GM12878 (cell line): ENCODE results near the gene RAMP1. TPM values are rescaled to one million over a fixed set of nuclear protein-coding genes. Genes with fewer than 3 reads are reported as not detected.

Source experiments
- ATAC-seq: fragments of 200-7000 bp; cut with Tn5 transposase; 3 replicates; pipeline ENCODE4 v1.9.1; 2020; ENCODE audit warnings: mild to moderate bottlenecking, moderate library complexity
- BruUV-seq: library from RNA; stranded (reverse); fragments of 400-500 nt; replicated peaks from 2 replicates; lab custom pipeline; 2021; lab: Mats Ljungman, UMichigan
- CTCF ChIA-PET: fragments of 300-600 bp; sonication (Branson Sonifier 250); formaldehyde crosslinking; extraction: SDS; loops from one replicate; lab custom pipeline; 2021; ENCODE audit warnings: inconsistent platforms; lab: Yijun Ruan, JAX
- POLR2A ChIA-PET: fragments of 350-600 bp; formaldehyde crosslinking; extraction: SDS; loops from one replicate; lab custom pipeline; 2021; ENCODE audit warnings: inconsistent platforms; lab: Charles Lee
- RAD21 ChIA-PET: fragments of 300-600 bp; sonication (Branson Sonifier 250); formaldehyde crosslinking; loops from one replicate; lab custom pipeline; 2023; ENCODE audit warnings: antibody characterized with exemption; ENCODE audit not compliant: unreplicated experiment; lab: Charles Lee
- SMC1A ChIA-PET: fragments of 300-600 bp; sonication (Branson Sonifier 250); formaldehyde crosslinking; loops from one replicate; lab custom pipeline; 2023; ENCODE audit not compliant: unreplicated experiment, uncharacterized antibody; lab: Charles Lee
- DNase-seq: peaks from one replicate; pipeline ENCODE4 v3.0.0-alpha.2; 2011; ENCODE audit warnings: low read depth, low spot score
- FAIRE-seq: peaks from 3 replicates; lab custom pipeline; 2011; peaks lifted over from hg19 to GRCh38; lab: Jason Lieb, UNC
- H2AFZ ChIP-seq: 2 replicates; pipeline ENCODE4 v1.6.0; 2011; ENCODE audit warnings: low read depth, low read length, control low read depth; ENCODE audit not compliant: control insufficient read depth
- H3K27ac ChIP-seq: 2 replicates; pipeline ENCODE4 v1.5.1; 2011; ENCODE audit warnings: control low read depth; ENCODE audit not compliant: control insufficient read depth, insufficient read depth
- H3K27me3 ChIP-seq, 2 experiments: replicated peaks in 1 of 2; 2 replicates each; pipeline versions ENCODE4 v1.6.0 to v1.6.1; 2011; ENCODE audit warnings: low read length in 1 of 2; ENCODE audit not compliant: control insufficient read depth in 2 of 2, insufficient read depth in 2 of 2
- H3K36me3 ChIP-seq, 2 experiments: 2 replicates each; pipeline ENCODE4 v1.5.1; 2011; ENCODE audit warnings: low read length in 1 of 2; ENCODE audit not compliant: control insufficient read depth in 2 of 2, insufficient read depth in 2 of 2
- H3K4me1 ChIP-seq: 2 replicates; pipeline ENCODE4 v1.6.1; 2011; ENCODE audit warnings: mild to moderate bottlenecking, low read length, moderate library complexity, mixed read lengths; ENCODE audit not compliant: control insufficient read depth, insufficient read depth
- H3K4me2 ChIP-seq: 2 replicates; pipeline ENCODE4 v1.6.0; 2011; ENCODE audit warnings: control low read depth; ENCODE audit not compliant: control insufficient read depth, insufficient read depth
- H3K4me3 ChIP-seq: fragments of 200-600 bp; sonication (generic); 2 replicates; pipeline ENCODE4 v1.5.1; 2016
- H3K79me2 ChIP-seq: 2 replicates; pipeline ENCODE4 v1.6.0; 2011; ENCODE audit warnings: low read length; ENCODE audit not compliant: control insufficient read depth, insufficient read depth
- H3K9ac ChIP-seq: 2 replicates; pipeline ENCODE4 v1.8.0; 2011; ENCODE audit warnings: low read length, control low read depth, mixed read lengths; ENCODE audit not compliant: control insufficient read depth, insufficient read depth
- H3K9me3 ChIP-seq: replicated peaks from 3 replicates; pipeline ENCODE4 v1.5.1; 2011; ENCODE audit warnings: mild to moderate bottlenecking, low read length; ENCODE audit not compliant: control insufficient read depth, insufficient read depth
- H4K20me1 ChIP-seq: 2 replicates; pipeline ENCODE4 v1.6.0; 2011; ENCODE audit not compliant: control insufficient read depth, insufficient read depth
- ASH2L ChIP-seq: fragments of 300-600, 200-600 bp; sonication (generic); IDR thresholded peaks from 2 replicates; pipeline ENCODE4 v1.6.1; 2017; ENCODE audit warnings: low read depth, mild to moderate bottlenecking, borderline replicate concordance
- CHD1 ChIP-seq: IDR thresholded peaks from 2 replicates; pipeline ENCODE4 v1.6.1; 2012; ENCODE audit warnings: low read depth, low read length, improper control_type of control experiment
- CUX1 ChIP-seq: IDR thresholded peaks from 2 replicates; pipeline ENCODE4 v1.6.1; 2012; ENCODE audit warnings: improper control_type of control experiment, low read depth, low read length; ENCODE audit not compliant: insufficient replicate concordance
- E4F1 ChIP-seq: fragments of 450-650 bp; IDR thresholded peaks from 2 replicates; pipeline ENCODE4 v1.6.1; 2018; ENCODE audit warnings: borderline replicate concordance, mild to moderate bottlenecking; ENCODE audit not compliant: partially characterized antibody
- HCFC1 ChIP-seq: fragments of 150-350 bp; IDR thresholded peaks from 2 replicates; pipeline ENCODE4 v1.6.1; 2014; ENCODE audit warnings: low read length
- MYB ChIP-seq: fragments of 150-350 bp; IDR thresholded peaks from 2 replicates; pipeline ENCODE4 v1.6.1; 2014; ENCODE audit warnings: mild to moderate bottlenecking, low read depth, low read length, borderline replicate concordance
- NFIC ChIP-seq: IDR thresholded peaks from 2 replicates; pipeline ENCODE4 v1.6.1; 2012; ENCODE audit warnings: low read depth, mild to moderate bottlenecking, inconsistent platforms, low read length, moderate library complexity
- RBBP5 ChIP-seq: fragments of 200-600 bp; sonication (generic); conservative IDR thresholded peaks from 2 replicates; pipeline ENCODE4 v1.6.1; 2016
- RCOR1 ChIP-seq: conservative IDR thresholded peaks from 2 replicates; pipeline ENCODE4 v1.6.1; 2012; ENCODE audit warnings: low read depth, low read length, improper control_type of control experiment
- YBX1 ChIP-seq: fragments of 450-650 bp; IDR thresholded peaks from 2 replicates; pipeline ENCODE4 v1.6.1; 2016; ENCODE audit warnings: antibody characterized with exemption
- ZNF622 ChIP-seq: fragments of 450-650 bp; IDR thresholded peaks from 2 replicates; pipeline ENCODE4 v1.6.1; 2017; ENCODE audit warnings: mild to moderate bottlenecking, inconsistent platforms
- WGBS: methylation state at CpG from one replicate; pipeline ENCODE4 v1.1.6; 2016; ENCODE audit warnings: low lambda C conversion rate; ENCODE audit not compliant: insufficient replicate concordance, insufficient coverage; ENCODE audit errors: missing lambda C conversion rate; 5-methylcytosine and 5-hydroxymethylcytosine counted together
- in situ Hi-C: fragments of 300-500 bp; cut with MboI; formaldehyde crosslinking; loops from 9 replicates; pipeline ENCODE4 v1.14.3; 2018; ENCODE audit warnings: mixed read lengths
- intact Hi-C: fragments of 100-400 bp; cut with micrococcal nuclease; formaldehyde crosslinking; loops from one replicate; pipeline ENCODE4 v1.14.2; 2022; ENCODE audit not compliant: unreplicated experiment
- polyA plus RNA-seq, 11 experiments: library from polyadenylated mRNA; depleted of rRNA in 4 of 11; unstranded in 6 of 11; stranded (reverse) in 5 of 11; fragments of >200 nt; fragmentation: Nextera tagmentation in 4 of 11; fragmentation: Illumina TruSeq in 1 of 11; extraction: Ambion mirVana in 4 of 11; extraction: Trizol in 1 of 11; gene quantifications; 1 replicate in 1 of 11; 2 replicates in 10 of 11; pipeline versions ENCODE4 v1.2.1 to v1.2.3, GENCODE V29; 2011 to 2016; ENCODE audit warnings: inconsistent platforms in 2 of 11, missing spikeins in 2 of 11, low read depth in 1 of 11
- total RNA-seq, 4 experiments: library from RNA; depleted of rRNA in 3 of 4; stranded (reverse); fragments of >200 nt in 3 of 4; fragmentation: Illumina TruSeq in 1 of 4; extraction: Trizol in 1 of 4; gene quantifications; 2 replicates each; pipeline versions ENCODE4 v1.2.1 to v1.2.3, GENCODE V29; 2013 to 2021
- TF ChIP-seq, protein P1 (sequence below): IDR thresholded peaks from 2 replicates; pipeline ENCODE4 v1.6.1; 2012; ENCODE audit warnings: low read depth, low read length, improper control_type of control experiment
- TF ChIP-seq, protein P2 (sequence below): fragments of 450-650 bp; conservative IDR thresholded peaks from 2 replicates; pipeline ENCODE4 v1.6.1; 2017; ENCODE audit warnings: mild to moderate bottlenecking, moderate library complexity

RAMP1 gene
- total and polyA plus RNA-seq, 10 of the 15 experiments (the other 5 are each of a cell fraction or from before 2014, with no cell fraction given) = 0.11 to 0.19 (median 0.12) TPM; not detected in 7

GRCh38 chr2:237885111-237885930 lies 25.9 kb downstream of the RAMP1 start:
- Histone ChIP-seq H2AFZ (no peak overlapping the region), H3K4me1 (no peaks in the 10 kb centered on the region), H3K27ac (no peak overlapping the region), H3K4me3 (no peak overlapping the region), H3K36me3 (no peaks in the 10 kb centered on the region), H3K9me3 (no peaks in the 10 kb centered on the region), H4K20me1 (no peaks in the 10 kb centered on the region), H3K4me2 (no peak overlapping the region), H3K27me3 (no peaks in the 10 kb centered on the region), H3K79me2 (no peaks in the 10 kb centered on the region), H3K9ac (no peak overlapping the region)
- no peak for FAIRE-seq
- intact Hi-C loops (no loop called here), in situ Hi-C loops (no loop called here)
- no peak for DNase-seq
- no peak for ATAC-seq
- 48% methylated on average over 27 of the region's 27 CpGs for WGBS
- no TSS peak for BruUV-seq
- ChIA-PET RAD21 (no interaction called here), CTCF (no interaction called here), SMC1A (no interaction called here), POLR2A (no interaction called here)
- TF ChIP-seq MYB = no peak
- TF ChIP-seq NFIC = no peak
- TF ChIP-seq ZNF622 = no peak
- TF ChIP-seq, protein P1, sequence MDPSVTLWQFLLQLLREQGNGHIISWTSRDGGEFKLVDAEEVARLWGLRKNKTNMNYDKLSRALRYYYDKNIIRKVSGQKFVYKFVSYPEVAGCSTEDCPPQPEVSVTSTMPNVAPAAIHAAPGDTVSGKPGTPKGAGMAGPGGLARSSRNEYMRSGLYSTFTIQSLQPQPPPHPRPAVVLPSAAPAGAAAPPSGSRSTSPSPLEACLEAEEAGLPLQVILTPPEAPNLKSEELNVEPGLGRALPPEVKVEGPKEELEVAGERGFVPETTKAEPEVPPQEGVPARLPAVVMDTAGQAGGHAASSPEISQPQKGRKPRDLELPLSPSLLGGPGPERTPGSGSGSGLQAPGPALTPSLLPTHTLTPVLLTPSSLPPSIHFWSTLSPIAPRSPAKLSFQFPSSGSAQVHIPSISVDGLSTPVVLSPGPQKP = no peak
- TF ChIP-seq RBBP5 = no peak
- no peak for TF ChIP-seq HCFC1
- no peak for TF ChIP-seq YBX1
- TF ChIP-seq, protein P2, sequence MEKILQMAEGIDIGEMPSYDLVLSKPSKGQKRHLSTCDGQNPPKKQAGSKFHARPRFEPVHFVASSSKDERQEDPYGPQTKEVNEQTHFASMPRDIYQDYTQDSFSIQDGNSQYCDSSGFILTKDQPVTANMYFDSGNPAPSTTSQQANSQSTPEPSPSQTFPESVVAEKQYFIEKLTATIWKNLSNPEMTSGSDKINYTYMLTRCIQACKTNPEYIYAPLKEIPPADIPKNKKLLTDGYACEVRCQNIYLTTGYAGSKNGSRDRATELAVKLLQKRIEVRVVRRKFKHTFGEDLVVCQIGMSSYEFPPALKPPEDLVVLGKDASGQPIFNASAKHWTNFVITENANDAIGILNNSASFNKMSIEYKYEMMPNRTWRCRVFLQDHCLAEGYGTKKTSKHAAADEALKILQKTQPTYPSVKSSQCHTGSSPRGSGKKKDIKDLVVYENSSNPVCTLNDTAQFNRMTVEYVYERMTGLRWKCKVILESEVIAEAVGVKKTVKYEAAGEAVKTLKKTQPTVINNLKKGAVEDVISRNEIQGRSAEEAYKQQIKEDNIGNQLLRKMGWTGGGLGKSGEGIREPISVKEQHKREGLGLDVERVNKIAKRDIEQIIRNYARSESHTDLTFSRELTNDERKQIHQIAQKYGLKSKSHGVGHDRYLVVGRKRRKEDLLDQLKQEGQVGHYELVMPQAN = no peak
- TF ChIP-seq E4F1 = no peak
- TF ChIP-seq RCOR1 = no peak
- no peak for TF ChIP-seq CHD1
- no peak for TF ChIP-seq ASH2L
- TF ChIP-seq CUX1 = no peak
